Endothelial cell of umbilical vein (primary cell): ENCODE data around the gene COL18A1.

Experiments
- CTCF ChIP-seq, 2 donors: IDR thresholded peaks; 1 replicate in 1 of 2; 2 replicates in 1 of 2; pipeline ENCODE4 v1.5.1; 2011; ENCODE audit warnings: low read length in 2 of 2, mild to moderate bottlenecking in 2 of 2, moderate library complexity in 2 of 2, control low read depth in 1 of 2, inconsistent platforms in 1 of 2, low read depth in 1 of 2; ENCODE audit not compliant: insufficient read depth in 1 of 2; ENCODE audit errors: extremely low read depth in 1 of 2
- EZH2 ChIP-seq: IDR thresholded peaks from 2 replicates; pipeline ENCODE4 v1.6.1; 2012; ENCODE audit warnings: borderline replicate concordance, low read depth, mild to moderate bottlenecking, moderate library complexity, low read length, inconsistent platforms; ENCODE audit not compliant: severe bottlenecking
- POLR2A ChIP-seq: IDR thresholded peaks from 2 replicates; pipeline ENCODE4 v1.6.1; 2012; ENCODE audit warnings: low read depth, mild to moderate bottlenecking, control low read depth, low read length

GRCh38 chr21:45545236-45545570, 140.2 kb downstream of the COL18A1 start:
- TF ChIP-seq CTCF (IDR thresholded peaks at IDR 0.05; ENCODE audit: extremely low read depth in 1 of 2, insufficient read depth in 1 of 2, low read depth in 1 of 2, low read length in 2 of 2) (no peak), EZH2 (no peak), POLR2A (no peak)
